Hematopoietic multipotent progenitor cell treated with erythropoietin and hydrocortisone succinate and interleukin-3 and kit ligand, for 6 days (in vitro differentiated cells): Measurements from ENCODE around the gene KCNK5.

Experiments
- DNase-seq: peaks from one replicate; pipeline ENCODE4 v3.0.0-alpha.2; 2015

Gene KCNK5

DNA sequence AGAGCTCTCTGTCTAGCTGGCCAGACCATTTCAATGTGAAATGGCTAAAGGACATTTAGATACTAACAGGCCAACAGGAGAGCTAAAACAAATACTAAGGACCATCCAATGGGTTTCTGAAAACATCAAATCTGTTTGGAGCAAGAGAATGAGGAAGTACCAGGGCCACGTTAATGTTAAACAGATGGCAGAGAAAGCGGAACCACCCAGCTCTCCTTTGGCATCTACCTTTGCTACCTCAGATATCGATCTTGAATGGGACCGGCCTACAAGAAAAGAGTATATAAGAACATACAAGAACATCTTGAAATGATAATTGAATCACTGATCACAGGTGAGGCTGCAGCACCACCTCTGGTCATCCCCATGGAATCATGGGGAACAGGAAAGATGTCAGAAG lies 31.8 kb downstream of the KCNK5 start:
- DNase-seq: peak; percentile 48

DNA sequence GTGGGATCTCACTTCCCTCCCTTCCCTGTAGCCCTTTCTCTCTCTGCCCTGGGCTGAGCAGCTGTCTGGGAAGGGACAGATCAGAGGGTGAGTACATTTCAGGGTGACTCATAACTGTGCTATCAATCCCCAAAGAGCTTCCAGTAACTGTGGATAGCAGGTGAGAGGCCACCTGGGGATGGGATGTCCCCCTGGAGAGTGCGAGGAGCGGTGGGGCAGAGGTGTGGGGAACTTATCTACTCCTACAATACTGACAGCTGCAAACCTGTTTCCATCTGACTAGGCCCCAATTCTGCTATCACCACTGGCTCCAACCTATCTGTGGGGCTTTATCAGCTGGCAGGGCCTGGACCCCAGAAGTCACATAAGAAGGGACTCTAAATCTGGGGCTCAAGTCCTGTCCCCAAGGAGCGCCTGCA lies 32.6 kb downstream of the KCNK5 start:
- peak; percentile 71 for DNase-seq

DNA sequence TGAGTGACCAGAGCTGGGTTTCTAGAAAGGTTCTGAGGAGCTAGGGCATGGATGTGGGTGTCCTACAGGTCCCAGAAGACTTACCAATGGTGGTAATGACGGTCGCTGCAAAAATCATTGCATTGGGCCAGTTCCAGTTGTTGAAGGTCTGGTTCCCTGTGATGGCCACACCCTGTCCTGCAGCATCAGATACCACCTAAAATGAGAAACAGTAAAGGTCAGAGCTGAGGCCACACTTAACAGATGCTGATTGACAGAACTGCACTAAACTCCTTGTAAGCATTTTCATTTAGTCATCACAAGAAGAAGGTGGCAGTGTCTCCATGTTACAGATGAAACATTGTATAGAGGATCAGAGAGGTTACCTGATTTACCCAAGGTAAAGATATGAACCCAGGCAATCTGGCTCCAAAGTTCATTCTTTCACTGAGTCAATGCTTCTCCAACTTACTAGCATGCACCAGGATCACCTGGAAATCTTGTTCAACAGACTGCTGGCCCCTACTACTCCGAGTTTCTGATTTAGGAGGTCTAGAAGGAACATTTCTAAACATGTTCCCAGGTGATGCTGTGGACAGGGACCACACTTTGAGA lies 33.4 kb downstream of the KCNK5 start:
- peak; percentile 48 for DNase-seq

DNA sequence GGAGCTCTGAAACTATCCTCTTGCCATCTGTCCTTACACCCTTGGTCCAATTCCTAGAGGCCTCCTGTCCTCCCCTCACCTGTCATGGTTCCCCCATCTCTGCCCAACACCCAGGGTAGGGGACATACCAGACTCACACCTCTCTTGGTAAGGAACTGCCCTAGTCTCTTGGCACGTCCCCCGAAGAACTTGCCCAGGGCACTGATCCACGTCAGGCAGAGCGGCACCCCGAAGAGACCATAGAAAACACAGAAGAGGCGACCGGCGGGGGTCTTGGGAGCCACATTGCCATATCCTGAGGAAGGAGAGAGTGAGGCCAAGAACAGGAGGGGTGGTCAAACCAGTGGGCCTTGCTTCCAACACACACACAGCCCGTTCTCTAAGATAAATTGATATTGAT lies 34.8 kb downstream of the KCNK5 start:
- DNase-seq: no peak

DNA sequence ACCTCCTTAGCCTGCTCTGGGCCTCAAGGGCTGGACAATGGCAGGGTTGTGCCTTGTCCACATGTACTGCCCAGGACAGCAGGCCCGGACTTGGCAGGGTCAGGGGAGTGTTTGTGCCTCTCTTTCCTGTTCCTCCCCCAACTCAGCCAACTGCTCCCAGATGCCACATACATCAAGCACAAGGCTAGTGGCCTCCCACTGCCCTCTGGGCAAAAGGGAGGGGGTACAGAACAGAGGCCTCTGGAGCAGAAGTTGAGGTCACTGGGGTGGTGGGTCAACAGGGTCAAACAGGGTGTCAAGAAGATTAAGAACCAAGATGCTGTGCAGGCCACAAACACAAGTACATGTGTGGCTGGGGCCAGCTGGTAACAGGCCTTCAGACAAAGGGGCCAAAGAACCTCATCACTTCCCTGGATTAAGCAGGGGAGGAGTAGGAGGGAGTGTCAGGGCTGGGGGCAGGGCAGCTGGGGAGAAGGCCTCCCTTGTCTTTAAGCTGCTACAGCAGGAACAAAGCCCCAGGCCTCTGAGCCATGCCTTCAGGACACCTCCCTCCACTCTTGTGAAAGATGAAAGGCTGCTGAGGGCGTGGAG lies 36.0 kb downstream of the KCNK5 start:
- no peak for DNase-seq

DNA sequence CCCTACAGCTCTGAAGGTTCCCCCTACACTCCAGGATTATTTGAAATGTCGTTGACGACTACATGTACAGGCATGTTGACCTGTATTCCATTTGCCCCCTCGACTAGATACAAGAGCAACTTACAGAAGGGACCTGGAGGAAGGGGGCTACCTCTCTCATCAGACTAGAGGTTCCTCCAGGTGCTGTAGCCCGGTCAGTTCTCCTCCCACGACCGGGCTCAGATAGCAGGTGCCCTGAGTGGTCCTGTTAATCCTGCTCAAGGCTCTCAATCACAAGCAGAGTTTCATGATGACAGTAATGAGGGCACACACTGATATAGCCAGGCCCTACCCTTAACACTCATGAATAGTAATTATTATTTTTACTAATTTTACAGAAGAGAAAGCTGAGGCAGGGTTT lies 36.5 kb downstream of the KCNK5 start:
- no peak for DNase-seq

DNA sequence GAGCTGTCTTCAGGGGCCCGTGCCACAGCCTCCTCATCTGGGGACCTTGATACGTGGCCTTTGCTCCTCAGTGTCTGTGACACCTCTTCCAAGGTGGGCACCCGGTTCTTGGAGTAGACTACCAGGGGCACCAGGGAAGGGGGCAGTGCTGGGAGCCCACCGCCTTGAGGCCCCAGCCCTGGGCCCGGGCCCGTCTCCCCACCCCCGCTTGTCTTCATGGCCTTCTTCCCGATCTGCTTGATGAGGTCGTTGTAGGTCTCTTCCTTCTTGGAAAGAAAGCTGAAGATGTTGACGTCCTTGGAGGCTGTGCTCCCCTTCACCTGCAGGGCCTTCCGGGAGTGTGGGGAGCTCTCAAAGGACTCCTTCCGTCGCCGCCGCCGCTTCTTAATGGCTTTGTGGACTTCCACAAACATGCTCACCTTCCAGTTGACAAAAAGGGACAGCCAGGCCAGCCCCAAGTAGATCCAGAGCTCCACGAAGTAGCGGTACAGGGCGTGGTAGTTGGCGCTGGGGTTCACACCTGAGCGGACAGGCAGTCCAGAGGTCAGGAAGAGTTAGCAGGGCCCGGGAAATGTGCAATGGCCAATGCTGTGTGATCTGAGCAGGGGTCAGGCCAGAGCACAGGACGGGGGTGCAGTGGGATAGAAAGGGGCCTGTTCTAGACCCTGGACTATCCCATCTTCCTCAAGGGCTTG lies 37.9 kb downstream of the KCNK5 start:
- DNase-seq: no peak

DNA sequence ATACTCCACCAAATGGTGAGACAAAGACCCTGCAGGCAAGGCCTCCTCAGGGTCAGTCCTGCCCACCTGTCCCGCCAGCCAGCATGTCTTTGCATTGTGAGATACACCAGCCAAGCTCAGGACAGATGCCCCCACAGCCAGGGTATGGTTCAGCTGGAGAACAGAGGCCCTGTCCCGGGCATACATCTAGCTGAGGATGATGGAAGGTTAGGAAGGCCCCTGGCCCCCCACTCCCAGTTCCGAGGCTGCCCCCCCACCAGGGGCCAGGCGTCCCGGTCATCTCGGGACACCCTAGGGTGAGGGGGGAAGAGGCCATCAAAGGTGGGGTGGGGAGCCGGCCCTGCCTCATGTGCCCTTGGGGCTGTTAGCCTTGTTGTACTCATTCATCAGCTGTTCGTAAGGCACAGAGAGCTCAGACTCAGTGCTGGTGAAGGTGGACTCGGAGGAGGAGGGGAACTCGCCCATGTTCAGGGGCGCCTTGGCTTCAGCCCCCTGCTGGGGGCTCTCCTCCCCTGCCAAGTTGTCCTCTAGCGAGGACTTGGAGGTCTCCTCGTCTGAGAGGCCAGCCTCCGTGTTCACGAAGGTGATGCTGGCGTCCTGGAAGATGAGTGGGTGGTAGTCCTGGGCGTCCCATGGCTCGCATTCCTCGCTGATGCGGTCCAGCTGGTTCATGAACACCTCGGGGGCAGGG lies 38.6 kb downstream of the KCNK5 start:
- DNase-seq: no peak

DNA sequence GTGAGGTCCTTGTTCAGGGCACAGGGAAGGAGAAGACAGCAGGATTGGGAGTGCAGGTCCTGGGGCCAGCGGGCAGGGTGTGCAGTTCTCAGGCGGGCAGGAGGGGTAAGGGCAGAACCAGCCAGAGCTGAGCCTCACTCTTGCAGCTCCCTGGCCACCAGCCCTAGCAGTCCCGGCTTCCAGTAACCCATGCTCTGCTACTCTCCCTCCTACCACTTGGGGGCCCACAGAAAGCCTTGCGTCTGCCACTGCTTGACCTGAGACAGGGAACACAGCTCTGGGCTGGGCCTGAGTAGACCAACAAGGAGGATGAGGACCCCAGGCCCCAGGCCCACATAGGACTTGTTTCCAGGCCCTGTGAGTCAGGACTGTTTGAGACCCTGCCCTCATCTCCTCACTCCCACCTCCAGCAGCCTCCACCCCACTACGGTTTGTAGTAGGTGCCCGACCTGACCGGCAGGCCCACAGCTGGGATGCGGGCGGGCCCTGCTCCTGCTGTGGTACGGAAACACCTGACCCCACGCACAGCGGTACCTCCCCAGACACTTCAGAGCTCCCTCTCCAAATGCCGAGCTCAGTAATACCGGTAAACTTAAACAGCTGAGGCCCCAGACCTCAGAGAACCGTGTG lies 39.2 kb downstream of the KCNK5 start:
- peak; percentile 80 for DNase-seq

DNA sequence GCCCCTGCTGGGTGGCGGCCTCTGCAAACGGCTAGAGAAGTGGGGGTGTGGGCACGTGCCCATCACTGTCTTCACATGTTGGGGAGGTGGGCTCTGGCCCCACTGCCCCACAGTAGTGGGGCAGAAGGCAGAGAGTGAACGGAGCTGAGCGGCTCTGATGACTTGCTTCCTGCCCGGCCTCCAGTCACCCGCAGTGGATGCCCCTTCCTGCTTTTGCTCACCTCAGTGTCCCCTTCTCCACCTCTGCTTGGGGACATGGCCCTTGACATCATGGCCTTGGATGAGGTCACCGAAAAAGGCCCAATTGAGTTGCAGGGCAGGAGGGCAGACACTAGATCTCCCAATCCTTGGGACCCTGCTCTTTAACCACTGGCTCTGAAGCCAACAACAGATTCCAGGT lies 40.1 kb downstream of the KCNK5 start:
- no peak for DNase-seq

DNA sequence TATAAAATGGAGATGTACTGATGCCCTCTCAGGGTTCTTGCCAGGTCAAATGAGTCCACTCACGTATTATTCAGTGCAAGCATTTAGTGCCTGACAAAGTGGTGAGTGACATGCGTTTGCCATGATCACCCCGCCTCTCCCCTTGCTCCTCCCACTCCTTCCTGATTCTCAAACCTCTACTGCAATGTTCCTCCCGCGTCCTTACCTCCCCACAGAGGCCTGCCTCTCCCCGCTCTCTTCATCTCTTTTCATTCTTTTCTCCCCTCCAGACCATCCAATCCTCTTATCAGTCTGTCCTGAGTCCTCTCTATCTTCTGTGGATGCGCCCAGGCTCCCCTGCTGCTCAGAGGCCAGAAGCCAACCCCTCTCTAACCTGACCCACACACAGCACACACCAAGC lies 40.7 kb downstream of the KCNK5 start:
- DNase-seq: peak; percentile 59

DNA sequence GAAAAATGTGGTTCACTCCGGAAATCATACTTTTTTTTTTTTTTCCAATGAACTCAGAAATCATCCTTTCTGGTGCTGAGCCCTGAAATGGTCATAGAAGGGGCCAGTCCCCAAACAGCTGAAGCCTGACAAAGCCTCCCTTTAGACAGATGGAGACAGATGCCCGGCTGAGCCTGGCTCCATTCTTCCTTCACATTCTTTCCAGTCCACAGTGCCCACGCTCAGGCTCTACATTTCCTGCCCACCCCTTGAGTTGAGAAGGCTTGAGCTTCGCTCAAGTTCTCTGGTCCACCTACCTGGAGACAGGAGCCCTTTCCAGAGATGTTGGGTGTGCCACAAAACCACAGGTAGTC lies 41.2 kb downstream of the KCNK5 start:
- no peak for DNase-seq

DNA sequence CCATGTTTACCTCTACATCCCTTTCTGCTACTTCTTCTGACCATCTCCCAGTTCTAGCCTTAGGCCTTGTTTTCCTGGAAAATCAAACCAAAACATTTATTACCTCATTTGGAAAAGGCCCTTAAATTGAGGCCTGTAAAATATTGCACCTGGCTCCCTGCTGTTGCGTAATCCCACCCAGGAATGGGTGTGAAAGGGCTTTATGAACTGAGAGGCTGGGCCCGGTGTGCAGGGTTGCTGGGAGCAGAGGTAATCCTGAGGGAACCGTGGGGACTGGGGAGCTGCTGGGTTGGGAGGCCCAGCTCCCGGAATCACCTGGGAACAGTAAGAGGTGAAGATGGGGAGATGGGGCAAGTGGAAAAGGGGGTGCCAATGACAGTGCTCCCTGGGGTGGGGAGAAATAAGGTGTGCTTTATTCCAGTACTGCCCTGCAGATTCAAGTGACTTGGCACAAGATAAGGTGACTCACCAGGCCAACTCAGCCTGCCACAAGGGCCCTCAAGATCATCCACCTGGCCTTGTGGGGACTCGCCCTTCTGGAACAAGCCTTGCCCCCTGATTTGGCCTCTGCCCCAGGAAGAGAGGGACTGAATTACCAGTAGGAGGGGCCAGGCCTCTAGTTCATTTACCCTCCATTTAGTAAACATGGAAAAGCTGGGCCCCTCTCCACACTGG lies 44.2 kb downstream of the KCNK5 start:
- DNase-seq: peak; percentile 61

DNA sequence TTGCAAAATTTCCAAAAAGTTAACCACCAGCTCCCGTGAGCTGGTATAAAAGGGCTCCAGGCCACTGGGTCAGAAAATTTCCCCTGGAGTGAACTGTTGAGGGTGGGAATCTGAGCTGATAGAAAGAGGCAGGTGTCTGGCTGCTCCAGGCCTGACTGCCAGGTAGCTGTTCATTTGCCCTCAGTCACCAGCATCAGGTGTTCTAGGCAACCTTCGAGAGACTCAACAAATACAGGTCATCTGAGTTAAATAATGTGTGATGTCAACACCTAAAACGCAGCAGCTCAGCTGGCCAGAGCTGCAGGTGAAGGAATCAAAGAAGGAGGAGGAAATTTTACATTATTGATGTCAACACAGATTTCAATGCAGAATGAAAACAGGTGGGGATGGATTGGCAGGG lies 46.7 kb downstream of the KCNK5 start:
- DNase-seq: no peak

DNA sequence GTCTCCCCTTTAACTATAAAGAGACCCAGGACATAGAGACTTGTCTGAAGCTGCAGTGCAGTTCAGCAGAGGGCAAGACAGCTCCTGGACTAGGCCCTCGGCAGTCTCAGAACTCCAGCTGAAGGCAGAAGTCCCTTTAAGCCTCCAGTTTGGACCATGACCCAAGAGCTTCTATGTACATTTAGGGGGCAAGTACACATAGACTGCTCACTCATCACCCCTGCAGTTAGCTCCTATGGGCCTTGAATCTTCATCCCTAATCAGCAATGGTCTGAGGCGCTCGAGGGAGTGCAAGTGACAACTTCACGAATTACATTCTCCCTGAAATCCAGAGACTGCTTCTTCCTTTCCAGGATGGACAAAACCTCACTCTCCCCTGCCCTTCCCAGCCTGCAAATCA lies 47.4 kb downstream of the KCNK5 start:
- DNase-seq: no peak

DNA sequence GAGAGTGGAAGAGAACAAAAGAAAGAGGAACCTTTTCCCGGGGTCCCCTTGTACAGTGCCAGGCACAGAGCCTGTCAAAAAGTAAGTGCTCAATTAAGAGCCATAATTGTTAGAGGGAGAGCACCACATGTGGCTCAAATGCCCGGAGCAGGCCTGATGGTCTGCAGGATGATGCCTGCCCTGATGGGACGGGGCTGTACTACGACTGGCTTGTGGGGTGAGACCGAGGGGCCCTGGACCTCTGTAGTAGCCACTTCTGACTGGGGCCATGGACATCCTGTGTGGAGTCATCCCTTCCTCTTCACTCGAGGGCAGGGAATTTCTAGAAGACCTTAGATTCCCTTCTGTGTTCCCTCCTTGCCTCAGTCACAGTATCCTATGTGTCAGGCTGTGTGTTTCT lies 47.9 kb downstream of the KCNK5 start:
- DNase-seq: no peak

DNA sequence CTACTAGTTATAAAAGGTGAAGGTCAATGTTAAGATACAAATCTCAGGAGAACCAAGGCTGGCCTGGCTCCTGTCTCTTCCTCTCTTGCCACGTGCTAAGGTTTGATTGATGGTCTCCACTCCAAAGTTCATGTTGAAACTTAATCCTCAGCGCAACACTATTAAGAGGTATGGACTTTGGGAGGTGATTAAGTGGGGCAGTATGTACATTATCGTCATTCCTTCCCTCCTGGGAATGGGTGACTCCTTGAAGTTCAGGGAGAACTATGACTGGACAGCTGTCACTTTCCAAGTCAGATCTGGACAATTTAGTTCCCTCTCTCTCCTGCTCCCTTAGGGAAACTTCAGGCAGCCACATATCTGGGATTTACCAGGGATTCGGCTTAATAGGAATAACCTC lies 50.5 kb downstream of the KCNK5 start:
- no peak for DNase-seq

DNA sequence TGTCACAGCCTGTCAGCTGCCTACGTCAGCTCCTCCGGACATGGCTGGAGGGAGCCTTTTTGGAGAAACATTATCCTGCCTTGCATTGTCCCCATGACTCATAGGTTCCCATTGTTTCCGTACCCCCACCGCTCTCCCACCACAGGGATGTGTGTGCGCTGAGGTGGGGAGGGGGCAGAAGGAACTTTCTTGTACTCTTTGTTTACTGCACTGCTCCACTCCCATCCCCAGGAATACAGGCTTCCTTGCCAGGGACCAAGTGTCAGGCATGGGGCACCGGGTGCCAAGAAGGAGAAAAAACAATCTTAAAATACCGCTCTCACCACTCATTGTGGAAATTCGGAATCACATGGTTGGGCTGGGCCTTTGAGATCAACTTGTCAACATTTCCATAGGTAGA lies 51.0 kb downstream of the KCNK5 start:
- DNase-seq: no peak

DNA sequence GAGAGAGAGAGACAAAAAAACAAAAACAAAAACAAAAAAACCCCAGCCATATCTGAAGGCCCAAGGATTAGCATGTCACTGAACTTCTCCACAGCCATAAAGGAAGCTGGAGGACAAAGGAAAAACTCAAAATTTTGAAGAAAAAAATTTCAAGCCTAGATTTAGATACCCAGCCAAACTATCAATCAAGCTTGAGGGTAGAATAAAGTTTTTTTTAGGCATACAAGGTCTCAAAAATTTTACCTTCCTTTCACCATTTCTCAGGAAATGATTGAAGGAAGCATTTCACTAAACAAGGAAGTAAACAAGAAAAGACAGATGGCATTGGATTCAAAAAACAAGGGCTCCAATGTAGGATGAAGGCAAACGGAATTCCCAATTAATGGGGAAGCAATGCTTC lies 52.1 kb downstream of the KCNK5 start:
- DNase-seq: no peak

DNA sequence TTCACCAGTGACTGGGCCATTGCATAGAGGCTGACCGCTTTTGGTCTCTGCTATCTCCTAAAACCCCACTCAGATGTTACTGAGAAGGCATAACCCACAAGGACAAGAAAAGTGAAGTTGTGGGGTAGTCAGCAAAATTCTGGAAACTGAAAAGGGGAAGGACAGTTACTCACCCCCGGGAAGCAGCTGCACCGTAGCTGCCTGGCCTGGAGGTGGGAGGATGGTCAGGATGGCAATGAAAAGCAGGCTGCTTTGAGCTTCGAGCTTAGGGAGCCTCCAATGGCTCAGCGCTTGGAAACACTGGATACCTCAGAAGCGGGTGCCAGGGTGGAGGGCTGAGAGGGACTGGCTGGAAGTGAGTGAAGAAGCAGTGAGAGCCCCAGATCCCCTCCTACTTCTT lies 56.0 kb downstream of the KCNK5 start:
- peak; percentile 51 for DNase-seq

DNA sequence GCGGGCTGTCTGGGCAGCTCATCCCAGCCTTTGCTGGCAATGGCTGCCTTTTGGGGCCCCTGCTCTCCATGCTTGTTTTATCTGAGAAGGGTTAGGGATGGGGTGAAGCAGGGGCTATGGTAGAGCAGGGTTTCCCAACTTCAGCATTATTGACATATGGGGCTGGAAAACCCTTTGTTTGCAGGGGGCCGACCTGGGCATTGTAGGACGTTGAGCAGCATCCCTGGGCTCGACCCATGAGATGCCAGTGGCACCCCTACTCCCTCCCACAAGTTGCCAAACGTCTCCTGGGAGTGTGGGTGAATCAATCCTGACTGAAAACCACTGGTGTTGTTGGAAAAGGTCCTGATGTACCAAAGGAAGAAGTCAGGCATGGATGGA lies 56.9 kb downstream of the KCNK5 start:
- DNase-seq: no peak

DNA sequence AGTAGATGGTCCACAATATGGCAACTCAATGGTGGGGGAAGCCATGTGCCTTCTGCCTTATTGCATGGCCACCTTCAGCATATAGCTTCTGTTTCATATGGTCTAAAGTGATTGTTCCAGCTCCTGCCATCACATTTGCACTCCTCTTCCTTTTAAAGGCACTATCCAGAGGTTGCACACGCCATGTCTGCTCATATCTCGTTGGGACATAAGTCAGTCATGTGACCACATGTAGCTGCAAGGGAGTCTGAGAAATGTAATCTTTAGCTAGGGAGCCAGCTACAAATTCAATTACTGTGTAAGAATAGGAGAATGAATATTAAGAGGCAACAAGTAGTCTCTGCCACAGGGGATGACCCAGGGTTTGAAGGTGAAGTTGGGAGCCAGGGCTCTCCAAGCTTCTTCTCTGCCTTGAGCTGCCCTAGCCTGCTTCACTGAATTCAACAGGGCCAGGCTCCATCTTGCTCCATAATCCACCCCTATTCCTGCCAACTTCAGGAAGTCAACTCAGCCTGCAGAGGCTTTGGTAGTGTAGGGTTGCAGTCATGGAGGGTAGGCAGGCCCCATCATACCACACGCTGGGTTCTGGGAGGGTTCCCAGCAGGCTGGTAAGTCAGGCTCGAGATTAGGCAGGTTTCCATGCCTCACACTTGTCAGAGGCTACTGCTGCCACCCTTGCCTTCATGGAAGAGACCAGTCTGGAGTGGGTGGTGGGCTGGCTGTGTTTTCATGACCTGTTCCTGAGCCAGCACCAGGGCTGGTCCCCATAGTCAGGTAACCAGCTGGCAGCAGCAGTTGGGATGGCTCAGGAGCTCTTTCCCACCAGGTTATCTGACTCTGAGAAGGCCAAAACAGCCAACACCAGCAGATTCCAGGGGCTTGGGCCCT lies 57.5 kb downstream of the KCNK5 start:
- DNase-seq: no peak
